Measurements from ENCODE around the gene DHRS11. TPM values are rescaled to one million over a fixed set of nuclear protein-coding genes. Genes with fewer than 3 reads are reported as not detected.

DHRS11 gene
- total RNA-seq, 2 donors from 2014 or later = 8.0 to 8.2 TPM

DNA sequence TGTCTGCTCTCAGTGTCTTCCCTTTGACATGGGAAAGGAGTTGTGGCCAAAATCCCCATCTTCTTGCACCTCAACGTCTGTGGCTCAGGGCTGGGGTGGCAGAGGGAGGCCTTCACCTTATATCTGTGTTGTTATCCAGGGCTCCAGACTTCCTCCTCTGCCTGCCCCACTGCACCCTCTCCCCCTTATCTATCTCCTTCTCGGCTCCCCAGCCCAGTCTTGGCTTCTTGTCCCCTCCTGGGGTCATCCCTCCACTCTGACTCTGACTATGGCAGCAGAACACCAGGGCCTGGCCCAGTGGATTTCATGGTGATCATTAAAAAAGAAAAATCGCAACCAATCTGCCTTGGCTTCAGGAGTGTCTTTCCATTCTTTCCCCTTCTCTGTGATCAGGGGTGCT lies 8.8 kb downstream of the DHRS11 start:
- Histone ChIP-seq H3K27ac (peak overlapping the region in 1 of 2 donors; percentile 78), H3K9me3 (no peaks in the 10 kb centered on the region), H3K27me3 (replicated peaks; ENCODE audit: insufficient read depth) (no peaks in the 10 kb centered on the region), H3K36me3 (no peaks in the 10 kb centered on the region), H3K4me1 (replicated peaks) (no peaks in the 10 kb centered on the region), H3K4me3 (no peak overlapping the region)
- TF ChIP-seq POLR2A (IDR thresholded peaks at IDR 0.05) (no peak), POLR2AphosphoS5 (IDR thresholded peaks at IDR 0.05) (no peak)
- TF ChIP-seq, protein P1, sequence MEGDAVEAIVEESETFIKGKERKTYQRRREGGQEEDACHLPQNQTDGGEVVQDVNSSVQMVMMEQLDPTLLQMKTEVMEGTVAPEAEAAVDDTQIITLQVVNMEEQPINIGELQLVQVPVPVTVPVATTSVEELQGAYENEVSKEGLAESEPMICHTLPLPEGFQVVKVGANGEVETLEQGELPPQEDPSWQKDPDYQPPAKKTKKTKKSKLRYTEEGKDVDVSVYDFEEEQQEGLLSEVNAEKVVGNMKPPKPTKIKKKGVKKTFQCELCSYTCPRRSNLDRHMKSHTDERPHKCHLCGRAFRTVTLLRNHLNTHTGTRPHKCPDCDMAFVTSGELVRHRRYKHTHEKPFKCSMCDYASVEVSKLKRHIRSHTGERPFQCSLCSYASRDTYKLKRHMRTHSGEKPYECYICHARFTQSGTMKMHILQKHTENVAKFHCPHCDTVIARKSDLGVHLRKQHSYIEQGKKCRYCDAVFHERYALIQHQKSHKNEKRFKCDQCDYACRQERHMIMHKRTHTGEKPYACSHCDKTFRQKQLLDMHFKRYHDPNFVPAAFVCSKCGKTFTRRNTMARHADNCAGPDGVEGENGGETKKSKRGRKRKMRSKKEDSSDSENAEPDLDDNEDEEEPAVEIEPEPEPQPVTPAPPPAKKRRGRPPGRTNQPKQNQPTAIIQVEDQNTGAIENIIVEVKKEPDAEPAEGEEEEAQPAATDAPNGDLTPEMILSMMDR (IDR thresholded peaks at IDR 0.05) = no peak
- DNase-seq (ENCODE audit: low spot score) = no peak
- WGBS = 69% methylated on average over 3 of the region's 3 CpGs
- intact Hi-C loops (cut with DNase I) = no loop called here

- WGBS = 7% methylated on average over 10 of the region's 10 CpGs
Measured at GRCh38 chr17:36600936-36601302, 9.2 kb downstream of the DHRS11 start.

DNA sequence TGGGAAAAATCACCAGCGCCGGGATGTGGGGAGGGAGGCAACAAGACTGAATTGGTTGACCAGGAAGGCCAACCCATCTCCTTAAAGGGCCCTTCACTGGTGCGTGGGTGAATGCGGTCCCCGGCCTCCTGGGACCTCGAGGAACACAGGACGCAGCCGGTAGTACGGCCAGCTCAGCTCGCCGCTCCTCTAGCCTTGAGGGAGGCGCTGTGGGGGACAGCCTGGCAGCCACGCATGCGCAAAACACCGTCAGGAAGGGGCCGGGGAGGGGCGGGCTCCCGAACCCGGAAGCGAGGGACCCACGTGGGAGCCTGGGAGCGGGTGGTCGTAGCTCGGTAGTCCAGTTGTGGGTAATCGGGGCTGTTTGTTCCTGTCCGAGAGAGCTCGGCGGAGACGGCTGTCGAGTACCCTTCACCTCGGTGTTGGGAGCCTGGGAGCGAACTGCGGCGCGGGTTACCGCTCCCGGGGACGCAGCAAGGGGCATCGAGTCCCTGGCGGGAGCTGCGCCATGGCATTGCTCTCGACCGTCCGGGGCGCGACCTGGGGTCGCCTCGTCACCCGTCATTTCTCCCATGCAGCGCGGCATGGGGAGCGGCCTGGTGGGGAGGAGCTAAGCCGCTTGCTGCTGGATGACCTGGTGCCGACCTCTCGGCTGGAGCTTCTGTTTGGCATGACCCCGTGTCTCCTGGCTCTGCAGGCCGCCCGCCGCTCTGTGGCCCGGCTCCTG lies 9.8 kb downstream of the DHRS11 start, which contains the start of gene MRM1:
Gene MRM1 (plus strand): TSS at position 281 of the 727 bp plus-strand sequence. CDS start 228 bp downstream, at position 509.
- peak; percentile 88 for DNase-seq (ENCODE audit: low spot score)
- Histone ChIP-seq H3K27ac (peak within 1 kb of the TSS; percentile 64 to 78), H3K36me3 (no peaks in the 10 kb centered on the region), H3K27me3 (replicated peaks; ENCODE audit: insufficient read depth) (no peaks in the 10 kb centered on the region), H3K4me3 (peak within 1 kb of the TSS; percentile 54 to 89), H3K9me3 (no peaks in the 10 kb centered on the region), H3K4me1 (replicated peaks) (no peaks in the 10 kb centered on the region)
- intact Hi-C loops (cut with DNase I) = no loop called here
- WGBS = 0% methylated on average over 39 of the region's 60 CpGs
- TF ChIP-seq POLR2A (IDR thresholded peaks at IDR 0.05) (peak; percentile 66), POLR2AphosphoS5 (IDR thresholded peaks at IDR 0.05) (peak; percentile 88)
- TF ChIP-seq, protein P1 (IDR thresholded peaks at IDR 0.05) = peak in 3 of 4 experiments; percentile 22 to 37 (median 35)

More at GRCh38 chr17:36600936-36601302, 9.2 kb downstream of the DHRS11 start:
- Histone ChIP-seq H3K4me1 (replicated peaks) (no peaks in the 10 kb centered on the region), H3K4me3 (peak overlapping the region; percentile 54 to 89), H3K27me3 (replicated peaks; ENCODE audit: insufficient read depth) (no peaks in the 10 kb centered on the region), H3K27ac (peak overlapping the region; percentile 64 to 78), H3K36me3 (no peaks in the 10 kb centered on the region), H3K9me3 (no peaks in the 10 kb centered on the region)
- TF ChIP-seq POLR2A (IDR thresholded peaks at IDR 0.05) (no peak), POLR2AphosphoS5 (IDR thresholded peaks at IDR 0.05) (no peak)
- TF ChIP-seq, protein P1 (IDR thresholded peaks at IDR 0.05) = no peak
- no peak for DNase-seq (ENCODE audit: low spot score)
- intact Hi-C loops (cut with DNase I) = no loop called here

GRCh38 chr17:36602030-36602748 lies 10.5 kb downstream of the DHRS11 start:
- H3K36me3 ChIP-seq = no peaks in the 10 kb centered on the region
- TF ChIP-seq POLR2AphosphoS5 (IDR thresholded peaks at IDR 0.05) = no peak
- TF ChIP-seq, protein P1 (IDR thresholded peaks at IDR 0.05) = no peak
- no peak for TF ChIP-seq POLR2A (IDR thresholded peaks at IDR 0.05)
- DNase-seq (ENCODE audit: low spot score) = no peak
- peak overlapping the region; percentile 54 to 89 for H3K4me3 ChIP-seq
- intact Hi-C loops (cut with DNase I) = no loop called here
- peak overlapping the region; percentile 64 to 78 for H3K27ac ChIP-seq
- H3K27me3 ChIP-seq (replicated peaks; ENCODE audit: insufficient read depth) = no peaks in the 10 kb centered on the region
- no peaks in the 10 kb centered on the region for H3K4me1 ChIP-seq (replicated peaks)
- no peaks in the 10 kb centered on the region for H3K9me3 ChIP-seq
- 4% methylated on average over 38 of the region's 38 CpGs for WGBS
